Choroid plexus epithelial cell (primary cell): Measurements from ENCODE around the gene CYB561D1.
A peak's percentile ranks its signal among the peaks of the same experiment; 100 is the strongest.

Experiments
- DNase-seq: peaks from one replicate; pipeline ENCODE4 v3.0.0-alpha.2; 2010; ENCODE audit warnings: low read depth
- H3K4me3 ChIP-seq: 2 replicates; pipeline ENCODE4 v1.5.1; 2011; ENCODE audit warnings: low read depth, mild to moderate bottlenecking, control low read depth, low read length, moderate library complexity
- TF ChIP-seq, protein P1 (sequence below): conservative IDR thresholded peaks from 2 replicates; pipeline ENCODE4 v1.5.1; 2011; ENCODE audit warnings: low read depth, mild to moderate bottlenecking, control low read depth, inconsistent platforms, low read length, moderate library complexity

The CYB561D1 gene

GRCh38 chr1:109487261-109487660 is 6.6 kb upstream of the CYB561D1 start:
- no peak for DNase-seq
- no peak overlapping the region for H3K4me3 ChIP-seq
- TF ChIP-seq, protein P1, sequence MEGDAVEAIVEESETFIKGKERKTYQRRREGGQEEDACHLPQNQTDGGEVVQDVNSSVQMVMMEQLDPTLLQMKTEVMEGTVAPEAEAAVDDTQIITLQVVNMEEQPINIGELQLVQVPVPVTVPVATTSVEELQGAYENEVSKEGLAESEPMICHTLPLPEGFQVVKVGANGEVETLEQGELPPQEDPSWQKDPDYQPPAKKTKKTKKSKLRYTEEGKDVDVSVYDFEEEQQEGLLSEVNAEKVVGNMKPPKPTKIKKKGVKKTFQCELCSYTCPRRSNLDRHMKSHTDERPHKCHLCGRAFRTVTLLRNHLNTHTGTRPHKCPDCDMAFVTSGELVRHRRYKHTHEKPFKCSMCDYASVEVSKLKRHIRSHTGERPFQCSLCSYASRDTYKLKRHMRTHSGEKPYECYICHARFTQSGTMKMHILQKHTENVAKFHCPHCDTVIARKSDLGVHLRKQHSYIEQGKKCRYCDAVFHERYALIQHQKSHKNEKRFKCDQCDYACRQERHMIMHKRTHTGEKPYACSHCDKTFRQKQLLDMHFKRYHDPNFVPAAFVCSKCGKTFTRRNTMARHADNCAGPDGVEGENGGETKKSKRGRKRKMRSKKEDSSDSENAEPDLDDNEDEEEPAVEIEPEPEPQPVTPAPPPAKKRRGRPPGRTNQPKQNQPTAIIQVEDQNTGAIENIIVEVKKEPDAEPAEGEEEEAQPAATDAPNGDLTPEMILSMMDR: no peak

GRCh38 chr1:109488201-109488600 is 5.7 kb upstream of the CYB561D1 start:
- TF ChIP-seq, protein P1: peak; percentile 31
- no peak overlapping the region for H3K4me3 ChIP-seq
- DNase-seq: peak; percentile 17

- DNase-seq: no peak
- TF ChIP-seq, protein P1: no peak
- no peak overlapping the region for H3K4me3 ChIP-seq
Measured at GRCh38 chr1:109488696-109489095, 5.2 kb upstream of the CYB561D1 start.

DNA sequence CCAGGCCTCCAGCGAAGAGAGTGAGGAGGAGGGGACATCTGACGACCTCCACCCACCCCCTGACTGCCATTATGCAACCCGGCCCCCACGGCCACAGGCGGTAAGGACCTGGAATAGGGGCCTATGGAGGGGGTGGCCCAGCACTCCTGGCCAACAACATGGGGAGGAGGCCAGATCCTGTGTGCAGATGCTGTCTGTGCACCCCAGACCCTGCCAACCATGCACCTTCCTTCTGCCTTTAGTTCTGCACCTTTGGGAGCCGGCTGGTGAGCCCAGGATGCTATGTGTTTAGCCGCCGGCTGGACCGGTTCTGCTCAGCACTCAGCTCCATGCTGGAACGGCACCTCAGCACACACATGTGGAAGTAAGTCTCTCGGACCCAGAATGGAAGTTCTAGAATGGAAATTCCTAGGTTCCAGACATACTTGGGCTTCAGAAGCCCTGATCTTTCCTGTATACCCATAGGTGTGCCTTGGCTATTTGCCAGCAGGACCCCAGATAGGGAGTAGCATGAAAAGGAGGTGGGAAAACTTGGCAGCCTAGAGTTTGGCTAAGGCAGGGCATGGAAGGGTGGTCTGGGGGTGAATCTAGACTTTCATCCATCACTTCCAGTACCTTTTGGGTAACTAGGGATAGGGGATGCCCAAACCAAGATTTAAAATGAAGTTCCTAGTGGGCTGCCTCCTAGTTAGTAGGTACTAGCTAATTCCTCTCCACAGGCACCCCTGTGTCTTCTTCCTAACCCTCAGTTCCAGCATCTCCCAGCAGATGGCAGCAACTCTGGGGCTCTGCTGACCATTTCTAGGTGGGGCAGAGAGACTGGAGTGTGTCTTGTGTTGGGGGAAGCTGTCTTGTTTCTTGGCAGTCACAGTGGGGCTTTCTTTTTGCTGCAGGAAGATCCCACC is 3.6 kb upstream of the CYB561D1 start:
- peak; percentile 82 for DNase-seq
- no peak overlapping the region for H3K4me3 ChIP-seq
- TF ChIP-seq, protein P1: peak; percentile 93

- no peak for DNase-seq
- no peak overlapping the region for H3K4me3 ChIP-seq
- TF ChIP-seq, protein P1: no peak
Measured at GRCh38 chr1:109490934-109491302, 3.0 kb upstream of the CYB561D1 start.

DNA sequence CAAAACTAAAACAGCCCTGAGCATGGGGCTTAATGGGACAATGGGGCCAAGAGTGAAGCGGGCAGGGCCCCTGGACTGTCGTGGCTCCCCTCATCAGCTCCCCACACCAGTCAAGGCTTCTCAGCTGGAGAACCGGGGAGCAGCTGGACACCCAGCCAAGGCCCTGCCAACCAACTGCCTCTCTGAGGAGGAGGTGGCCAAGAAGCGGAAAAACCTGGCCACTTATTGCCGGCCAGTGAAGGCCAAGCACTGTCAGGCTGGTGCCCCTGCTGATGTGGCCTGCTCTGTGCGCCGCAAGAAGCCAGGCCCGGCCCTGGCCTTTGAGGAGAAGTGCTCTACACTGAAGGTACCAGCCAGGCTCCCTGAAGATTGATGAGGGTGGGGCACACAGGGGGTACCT is 2.5 kb upstream of the CYB561D1 start:
- no peak for DNase-seq
- no peak overlapping the region for H3K4me3 ChIP-seq
- TF ChIP-seq, protein P1: no peak

GRCh38 chr1:109492779-109493178 is 1.1 kb upstream of the CYB561D1 start:
- TF ChIP-seq, protein P1: no peak
- no peak overlapping the region for H3K4me3 ChIP-seq
- no peak for DNase-seq
